ENCODE results near the gene FAM169A.
"Not testable (repeated sequence)": the region's sequence is repeated elsewhere in the genome, so short reads cannot be mapped to it uniquely, and the experiment has no call there.

FAM169A gene, protein sequence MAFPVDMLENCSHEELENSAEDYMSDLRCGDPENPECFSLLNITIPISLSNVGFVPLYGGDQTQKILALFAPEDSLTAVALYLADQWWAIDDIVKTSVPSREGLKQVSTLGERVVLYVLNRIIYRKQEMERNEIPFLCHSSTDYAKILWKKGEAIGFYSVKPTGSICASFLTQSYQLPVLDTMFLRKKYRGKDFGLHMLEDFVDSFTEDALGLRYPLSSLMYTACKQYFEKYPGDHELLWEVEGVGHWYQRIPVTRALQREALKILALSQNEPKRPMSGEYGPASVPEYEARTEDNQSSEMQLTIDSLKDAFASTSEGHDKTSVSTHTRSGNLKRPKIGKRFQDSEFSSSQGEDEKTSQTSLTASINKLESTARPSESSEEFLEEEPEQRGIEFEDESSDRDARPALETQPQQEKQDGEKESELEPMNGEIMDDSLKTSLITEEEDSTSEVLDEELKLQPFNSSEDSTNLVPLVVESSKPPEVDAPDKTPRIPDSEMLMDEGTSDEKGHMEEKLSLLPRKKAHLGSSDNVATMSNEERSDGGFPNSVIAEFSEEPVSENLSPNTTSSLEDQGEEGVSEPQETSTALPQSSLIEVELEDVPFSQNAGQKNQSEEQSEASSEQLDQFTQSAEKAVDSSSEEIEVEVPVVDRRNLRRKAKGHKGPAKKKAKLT

DNA sequence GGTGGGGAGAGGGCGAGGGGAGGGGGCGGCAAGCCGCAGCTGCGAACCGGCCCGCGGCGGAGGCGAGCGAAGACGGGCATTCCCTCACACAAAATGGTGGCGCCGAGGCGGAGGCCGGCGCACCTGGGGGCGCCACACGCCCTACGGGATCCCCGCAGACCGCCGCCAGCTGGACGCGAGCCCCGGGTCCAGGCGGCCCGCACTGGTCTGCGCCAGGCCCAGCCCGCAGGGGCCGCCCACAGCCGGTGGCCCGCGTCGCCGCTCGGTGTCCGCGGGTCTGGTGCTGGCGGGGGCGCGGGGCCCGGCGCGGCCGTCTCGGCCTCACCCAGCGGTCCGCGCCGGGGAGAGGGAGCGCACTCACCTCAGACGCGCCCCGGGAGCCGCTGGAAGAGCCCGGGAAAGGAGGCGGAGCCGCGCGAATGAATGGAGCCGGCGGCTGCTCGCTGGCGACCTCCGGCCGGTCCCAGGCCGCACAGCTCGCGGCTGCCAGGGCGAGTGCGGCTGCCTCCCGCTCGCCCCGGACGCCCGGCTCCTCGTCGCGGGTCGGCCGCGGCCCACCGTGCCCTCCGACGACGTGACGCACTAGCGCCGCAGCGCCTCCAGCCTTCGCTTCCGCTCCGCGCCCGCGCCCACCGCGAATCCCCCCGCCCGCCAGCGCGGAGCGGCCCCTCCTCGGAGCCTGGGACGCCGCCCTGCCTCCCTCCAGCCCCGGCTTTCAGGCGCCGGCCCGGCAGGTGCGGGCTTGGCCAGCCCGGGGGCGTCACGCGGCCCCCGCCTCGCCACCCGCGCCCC lies at the start of gene FAM169A:
FAM169A (minus strand) TSS at position 584 of the 792 bp plus-strand sequence. CDS start 24,711 bp downstream, outside the sequence.
- no peak for FAIRE-seq

GRCh38 chr5:74915488-74915887 lies 49.3 kb upstream of the FAM169A start:
- FAIRE-seq = no peak

DNA sequence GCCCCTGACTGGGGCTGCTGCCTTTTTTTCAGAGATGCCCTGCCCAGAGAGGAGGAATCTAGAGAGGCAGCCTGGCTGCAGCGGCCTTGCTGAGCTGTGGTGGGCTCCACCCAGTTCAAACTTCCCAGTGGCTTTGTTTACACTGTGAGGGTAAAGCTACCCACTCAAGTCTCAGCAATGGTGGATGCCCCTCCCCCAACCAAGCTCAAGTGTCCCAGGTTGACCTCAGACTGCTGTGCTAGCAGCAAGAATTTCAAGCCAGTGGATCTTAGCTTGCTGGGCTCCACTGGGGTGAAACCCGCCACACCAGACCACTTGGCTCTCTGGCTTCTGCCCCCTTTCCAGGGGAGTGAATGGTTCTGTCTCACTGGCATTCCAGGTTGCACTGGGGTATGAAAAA lies 45.2 kb upstream of the FAM169A start:
- not testable (repeated sequence) for FAIRE-seq

GRCh38 chr5:74909888-74910287 lies 43.7 kb upstream of the FAM169A start:
- not testable (repeated sequence) for FAIRE-seq

DNA sequence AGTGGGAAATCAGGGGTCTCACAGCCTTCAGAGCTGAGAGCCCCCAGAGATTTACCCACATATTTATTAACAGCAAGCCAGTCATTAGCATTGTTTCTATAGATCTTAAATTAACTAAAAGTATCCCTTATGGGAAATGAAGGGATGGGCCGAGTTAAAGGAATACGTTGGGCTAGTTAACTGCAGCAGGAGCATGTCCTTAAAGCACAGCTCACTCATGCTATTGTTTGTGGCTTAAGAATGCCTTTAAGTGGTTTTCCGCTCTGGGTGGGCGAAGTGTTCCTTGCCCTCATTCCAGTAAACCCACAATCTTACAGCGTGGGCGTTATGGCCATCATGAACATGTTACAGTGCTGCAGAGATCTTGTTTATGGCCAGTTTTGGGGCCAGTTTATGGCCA lies 42.0 kb upstream of the FAM169A start:
- not testable (repeated sequence) for FAIRE-seq

- not testable (repeated sequence) for FAIRE-seq
Observed at GRCh38 chr5:74904713-74905112, 38.5 kb upstream of the FAM169A start.

GRCh38 chr5:74903165-74903787 lies 37.1 kb upstream of the FAM169A start:
- no peak for FAIRE-seq

- FAIRE-seq = no peak
Observed at GRCh38 chr5:74897049-74897448, 30.9 kb upstream of the FAM169A start.

GRCh38 chr5:74895906-74896305 lies 29.7 kb upstream of the FAM169A start:
- FAIRE-seq = no peak

- no peak for FAIRE-seq
Observed at GRCh38 chr5:74894351-74894750, 28.2 kb upstream of the FAM169A start.

- FAIRE-seq = no peak
Observed at GRCh38 chr5:74892921-74893320, 26.7 kb upstream of the FAM169A start.

GRCh38 chr5:74889523-74890105 lies 23.4 kb upstream of the FAM169A start:
- FAIRE-seq = no peak

DNA sequence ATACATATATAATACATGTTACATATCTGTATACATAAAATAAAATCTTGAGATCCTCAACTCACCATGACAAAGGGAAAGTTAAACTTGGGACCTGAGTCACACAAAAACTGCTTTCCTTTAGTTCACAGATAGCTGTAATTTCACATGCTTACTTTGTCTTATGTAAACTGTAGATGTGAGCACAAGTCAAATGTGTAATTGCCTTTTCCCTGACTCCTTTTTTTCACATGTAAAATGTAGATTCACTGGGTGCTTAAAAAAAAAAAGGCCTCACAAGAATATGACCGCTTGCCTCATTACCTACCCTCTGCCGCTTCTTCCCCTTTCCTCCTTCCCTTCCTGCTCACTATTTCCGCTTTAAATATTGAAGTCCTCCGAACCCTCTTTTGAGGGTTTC lies 21.9 kb upstream of the FAM169A start:
- no peak for FAIRE-seq

DNA sequence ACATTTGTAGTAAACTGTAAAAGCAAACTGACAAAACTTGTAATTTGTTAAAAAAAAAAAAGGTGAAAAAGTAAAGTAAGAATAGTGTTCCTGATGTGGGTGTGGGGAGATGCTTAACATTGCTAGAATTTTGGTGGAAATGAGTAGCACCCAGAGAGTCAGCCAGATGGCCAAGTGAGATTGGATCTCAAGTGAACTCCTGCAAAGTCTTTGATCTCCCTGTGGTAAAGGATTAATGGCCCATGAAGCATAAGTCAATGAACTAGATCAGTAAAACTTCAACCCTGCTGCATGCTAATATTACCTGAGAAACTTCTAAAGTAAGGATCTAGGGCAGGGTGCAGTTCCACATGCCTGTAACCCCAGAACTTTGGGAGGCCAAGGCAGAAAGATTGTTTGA lies 19.0 kb upstream of the FAM169A start:
- no peak for FAIRE-seq

- FAIRE-seq = not testable (repeated sequence)
Observed at GRCh38 chr5:74882379-74883134, 16.4 kb upstream of the FAM169A start.

DNA sequence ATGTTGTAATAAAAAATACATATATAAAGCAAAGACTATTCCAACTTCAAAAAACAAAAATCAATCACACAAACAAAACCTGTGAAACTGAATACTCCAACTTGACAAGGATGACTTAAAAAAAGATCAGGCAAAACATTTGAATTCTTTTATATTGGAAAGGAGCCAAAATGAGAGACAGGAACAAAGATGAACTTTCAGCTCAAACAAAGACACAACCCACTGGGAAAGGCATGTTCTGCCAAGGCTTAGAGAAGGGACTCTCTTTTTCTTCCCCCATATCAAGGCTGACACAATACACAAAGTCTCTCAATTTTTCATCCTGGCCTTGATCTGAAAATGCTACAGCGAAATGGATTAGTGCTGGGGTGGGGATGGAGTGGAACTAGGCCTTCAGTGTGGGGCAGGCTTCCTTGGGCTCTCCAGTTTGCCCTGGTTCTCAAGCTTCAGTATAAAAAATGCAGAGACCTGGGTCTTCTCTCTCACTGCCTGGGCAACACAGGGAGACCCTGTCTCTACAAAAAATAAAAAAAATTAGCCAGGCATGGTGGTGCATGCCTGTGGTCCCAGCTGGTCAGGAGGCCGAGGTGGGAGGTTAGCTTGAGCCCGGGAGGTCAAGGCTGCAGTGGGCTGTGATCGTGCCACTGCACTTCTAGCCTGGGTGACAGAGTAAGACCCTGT lies 11.6 kb upstream of the FAM169A start:
- FAIRE-seq = no peak

DNA sequence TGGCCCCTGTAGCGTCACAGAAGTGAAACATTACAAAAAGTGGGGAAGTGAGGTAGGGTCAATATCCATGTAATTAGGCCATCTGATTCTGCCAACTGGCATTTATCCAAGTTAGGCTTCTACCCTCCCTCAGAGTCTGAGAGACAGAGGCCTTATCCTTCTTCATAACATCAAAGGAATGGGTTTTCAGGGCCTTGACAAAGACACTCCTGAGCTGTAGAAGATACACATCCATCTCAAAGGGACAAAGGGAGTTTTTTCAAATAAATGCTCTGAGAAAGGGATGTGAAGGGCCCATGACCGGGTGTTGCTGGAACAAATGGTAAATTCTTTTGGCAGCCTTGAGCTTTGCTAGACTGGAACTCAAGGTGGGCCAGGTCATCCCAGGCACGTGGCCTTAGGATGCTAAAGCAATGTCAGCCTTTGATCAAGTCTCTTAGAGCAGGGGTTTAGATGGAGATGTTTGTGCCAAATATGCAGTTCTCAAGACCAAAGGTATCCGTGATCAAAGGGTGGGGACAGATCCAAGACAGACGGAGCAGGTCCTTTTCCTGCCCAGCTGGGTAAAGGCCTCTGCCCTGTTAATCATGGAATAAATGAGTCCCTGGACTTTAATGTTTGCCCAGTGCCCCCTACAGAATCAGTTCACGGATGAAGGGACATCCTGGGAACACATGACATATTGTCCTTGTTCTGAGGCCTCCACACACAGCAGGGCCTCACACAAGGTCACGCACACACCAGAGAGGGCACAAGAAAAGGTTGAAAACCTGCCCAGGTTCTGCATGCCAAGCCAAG lies 10.0 kb upstream of the FAM169A start:
- no peak for FAIRE-seq

GRCh38 chr5:74873525-74874249 lies 7.5 kb upstream of the FAM169A start:
- no peak for FAIRE-seq

DNA sequence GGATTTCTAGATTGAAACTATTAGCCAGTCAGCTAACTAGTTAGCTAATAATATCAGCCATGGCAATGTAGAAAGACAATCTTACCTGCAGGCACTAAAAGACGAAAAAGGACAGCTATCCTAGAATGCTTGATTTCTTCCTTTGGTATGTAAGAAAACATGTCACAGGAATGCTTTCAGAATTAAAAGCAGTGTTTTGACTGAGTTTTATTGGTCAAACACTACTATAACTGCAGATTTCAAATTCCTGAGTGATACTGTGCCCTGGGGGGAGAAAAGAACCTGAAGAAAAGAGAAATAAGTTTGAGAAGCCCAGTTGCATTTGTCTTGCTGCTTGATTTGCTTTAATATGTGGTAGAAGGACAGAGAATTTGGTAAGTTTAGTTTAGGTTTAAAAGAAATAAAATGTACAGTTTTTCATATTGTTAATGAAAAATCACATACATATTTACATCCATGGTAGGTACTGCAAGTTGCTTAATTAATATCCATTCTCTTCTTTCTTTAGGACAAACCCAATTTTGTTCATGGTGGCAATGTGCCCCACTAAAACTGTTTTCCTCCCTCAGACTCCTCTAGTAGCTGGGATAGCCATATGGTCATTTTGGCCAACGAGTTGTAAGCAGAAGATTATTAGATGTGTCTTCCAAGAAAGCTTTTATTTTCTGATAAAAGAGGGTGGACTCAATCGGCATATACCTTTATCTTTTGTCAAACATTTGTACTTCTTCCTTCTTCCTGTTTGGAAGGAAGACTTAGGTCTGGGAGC lies 4.3 kb upstream of the FAM169A start:
- FAIRE-seq = no peak
